ENCODE data around the gene XYLB.

- TF ChIP-seq EZH2 (IDR thresholded peaks at IDR 0.05; ENCODE audit: borderline replicate concordance, low read depth, low read length, severe bottlenecking): no peak
- no peak for TF ChIP-seq CTCF (IDR thresholded peaks at IDR 0.05; ENCODE audit: borderline replicate concordance, extremely low read depth, low read length, poor library complexity, severe bottlenecking)
Measured at GRCh38 chr3:38446085-38446686, 99.6 kb downstream of the XYLB start.

All from DND-41 (cell line).